Measurements from ENCODE around the gene FBXO31. TPM values are rescaled to one million over a fixed set of nuclear protein-coding genes. Genes with fewer than 3 reads are reported as not detected.
A peak's percentile ranks its signal among the peaks of the same experiment; 100 is the strongest.

FBXO31 gene
- total and polyA plus RNA-seq, 2 of the 13 experiments (the other 11 are each of a cell fraction or from before 2014, with no cell fraction given) = 92.4 to 101 TPM

- TF ChIP-seq KIAA2018 (CRISPR knock-in tag; IDR thresholded peaks at IDR 0.05; ENCODE audit: borderline replicate concordance) = no peak
- TF ChIP-seq CBX1 (IDR thresholded peaks at IDR 0.05; ENCODE audit: low read depth) = peak; percentile 49
- TF ChIP-seq PCBP2 (optimal IDR thresholded peaks at IDR 0.05; ENCODE audit: low read depth, low read length, poor library complexity, severe bottlenecking) = no peak
- TF ChIP-seq CBX5 (CRISPR knock-in tag; IDR thresholded peaks at IDR 0.05; ENCODE audit: borderline replicate concordance) = peak; percentile 62; the same call in 1 of the 2 replicates
- TF ChIP-seq, protein P1, sequence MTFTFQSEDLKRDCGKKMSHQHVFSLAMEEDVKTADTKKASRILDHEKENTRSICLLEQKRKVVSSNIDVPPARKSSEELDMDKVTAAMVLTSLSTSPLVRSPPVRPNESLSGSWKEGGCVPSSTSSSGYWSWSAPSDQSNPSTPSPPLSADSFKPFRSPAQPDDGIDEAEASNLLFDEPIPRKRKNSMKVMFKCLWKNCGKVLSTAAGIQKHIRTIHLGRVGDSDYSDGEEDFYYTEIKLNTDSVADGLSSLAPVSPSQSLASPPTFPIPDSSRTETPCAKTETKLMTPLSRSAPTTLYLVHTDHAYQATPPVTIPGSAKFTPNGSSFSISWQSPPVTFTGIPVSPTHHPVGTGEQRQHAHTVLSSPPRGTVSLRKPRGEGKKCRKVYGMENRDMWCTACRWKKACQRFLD (CRISPR knock-in tag; IDR thresholded peaks at IDR 0.05; ENCODE audit: borderline replicate concordance) = no peak
- TF ChIP-seq MTA1 (CRISPR knock-in tag; IDR thresholded peaks at IDR 0.05; ENCODE audit: borderline replicate concordance) = peak; percentile 91; the same call in 1 of the 2 replicates
- TF ChIP-seq FOXK1 (CRISPR knock-in tag; IDR thresholded peaks at IDR 0.05; ENCODE audit: borderline replicate concordance, low read depth) = peak; percentile 99
- TF ChIP-seq SP5 (CRISPR knock-in tag; IDR thresholded peaks at IDR 0.05; ENCODE audit: borderline replicate concordance, low read depth) = peak; percentile 99
- TF ChIP-seq BHLHE40 (IDR thresholded peaks at IDR 0.05; ENCODE audit: low read length) = peak; percentile 94
- TF ChIP-seq MED1 (CRISPR knock-in tag; IDR thresholded peaks at IDR 0.05) = peak; percentile 87
- no peak for TF ChIP-seq ZFP82 (CRISPR knock-in tag; IDR thresholded peaks at IDR 0.05; ENCODE audit: borderline replicate concordance)
- TF ChIP-seq ZNF609 (CRISPR knock-in tag; IDR thresholded peaks at IDR 0.05; ENCODE audit: borderline replicate concordance) = peak; percentile 61; the same call in 1 of the 2 replicates
Observed at GRCh38 chr16:87391950-87392820, 8.6 kb upstream of the FBXO31 start, which contains the start of gene MAP1LC3B (continued).

All from HepG2 (cell line).